ENCODE measurements around the gene CMYA5. TPM values are rescaled to one million over a fixed set of nuclear protein-coding genes. Genes with fewer than 3 reads are reported as not detected.
"Not testable (repeated sequence)": the region's sequence is repeated elsewhere in the genome, so short reads cannot be mapped to it uniquely, and the experiment has no call there.

CMYA5 gene
- total RNA-seq, 1 donor from 2014 or later = 33.4 TPM

- no peak for DNase-seq (ENCODE audit: low spot score)
Measured at GRCh38 chr5:79702606-79703380, 13.2 kb downstream of the CMYA5 start.

- no peak for DNase-seq (ENCODE audit: low spot score)
Measured at GRCh38 chr5:79703381-79703645, 13.7 kb downstream of the CMYA5 start.

- no peak for DNase-seq (ENCODE audit: low spot score)
Measured at GRCh38 chr5:79704553-79704952, 14.9 kb downstream of the CMYA5 start.

- DNase-seq (ENCODE audit: low spot score) = no peak
Measured at GRCh38 chr5:79705632-79706031, 16.0 kb downstream of the CMYA5 start.

- DNase-seq (ENCODE audit: low spot score) = not testable (repeated sequence)
Measured at GRCh38 chr5:79706317-79706716, 16.7 kb downstream of the CMYA5 start.

GRCh38 chr5:79707535-79707934 lies 17.9 kb downstream of the CMYA5 start:
- DNase-seq (ENCODE audit: low spot score) = no peak

GRCh38 chr5:79712741-79713140 lies 23.1 kb downstream of the CMYA5 start:
- no peak for DNase-seq (ENCODE audit: low spot score)

- no peak for DNase-seq (ENCODE audit: low spot score)
Measured at GRCh38 chr5:79713727-79714126, 24.1 kb downstream of the CMYA5 start.

- no peak for DNase-seq (ENCODE audit: low spot score)
Measured at GRCh38 chr5:79716839-79717238, 27.2 kb downstream of the CMYA5 start.

- DNase-seq (ENCODE audit: low spot score) = no peak
Measured at GRCh38 chr5:79720096-79720495, 30.5 kb downstream of the CMYA5 start.

GRCh38 chr5:79727451-79728355 lies 38.1 kb downstream of the CMYA5 start:
- no peak for DNase-seq (ENCODE audit: low spot score)

GRCh38 chr5:79728396-79728795 lies 38.8 kb downstream of the CMYA5 start:
- DNase-seq (ENCODE audit: low spot score) = no peak

GRCh38 chr5:79729679-79730078 lies 40.0 kb downstream of the CMYA5 start:
- no peak for DNase-seq (ENCODE audit: low spot score)

GRCh38 chr5:79730564-79730963 lies 40.9 kb downstream of the CMYA5 start:
- DNase-seq (ENCODE audit: low spot score) = no peak

GRCh38 chr5:79731775-79732174 lies 42.1 kb downstream of the CMYA5 start:
- DNase-seq (ENCODE audit: low spot score) = no peak

GRCh38 chr5:79736528-79737514 lies 47.2 kb downstream of the CMYA5 start:
- no peak for DNase-seq (ENCODE audit: low spot score)

- DNase-seq (ENCODE audit: low spot score) = no peak
Measured at GRCh38 chr5:79738349-79738748, 48.7 kb downstream of the CMYA5 start.

- DNase-seq (ENCODE audit: low spot score) = no peak
Measured at GRCh38 chr5:79742549-79743136, 53.0 kb downstream of the CMYA5 start.

- no peak for DNase-seq (ENCODE audit: low spot score)
Measured at GRCh38 chr5:79743846-79744605, 54.4 kb downstream of the CMYA5 start.

- DNase-seq (ENCODE audit: low spot score) = no peak
Measured at GRCh38 chr5:79745255-79745654, 55.6 kb downstream of the CMYA5 start.

Data from ureter (tissue), 1 donor.